Small intestine (tissue), 7 donors: Measurements from ENCODE around the gene FNIP1. TPM values are rescaled to one million over a fixed set of nuclear protein-coding genes. Genes with fewer than 3 reads are reported as not detected.
A peak's percentile ranks its signal among the peaks of the same experiment; 100 is the strongest.

ENCODE experiments used
- DNase-seq, 2 donors: peaks; one replicate each; pipeline versions ENCODE4 v3.0.0 to v3.0.0-alpha.2; 2013
- FAIRE-seq: peaks from 2 replicates; lab custom pipeline; 2012; peaks lifted over from hg19 to GRCh38; lab: Jason Lieb, UNC
- H3K27ac ChIP-seq, 3 donors: one replicate each; pipeline ENCODE4 v1.5.1; 2013; ENCODE audit warnings: low read length in 2 of 3, mild to moderate bottlenecking in 2 of 3, control low read depth in 1 of 3, inconsistent platforms in 1 of 3, low read depth in 1 of 3, moderate library complexity in 1 of 3
- H3K27me3 ChIP-seq, 3 donors: one replicate each; pipeline ENCODE4 v1.6.1; 2013; ENCODE audit warnings: low read length in 3 of 3, inconsistent platforms in 1 of 3; ENCODE audit not compliant: control insufficient read depth in 3 of 3, insufficient read depth in 3 of 3
- H3K36me3 ChIP-seq, 3 donors: one replicate each; pipeline ENCODE4 v1.6.1; 2013; ENCODE audit warnings: low read length in 3 of 3, inconsistent platforms in 1 of 3, low read depth in 1 of 3, mild to moderate bottlenecking in 1 of 3, moderate library complexity in 1 of 3; ENCODE audit not compliant: control insufficient read depth in 3 of 3, insufficient read depth in 2 of 3
- H3K4me1 ChIP-seq, 3 donors: one replicate each; pipeline ENCODE4 v1.6.1; 2013; ENCODE audit warnings: low read length in 2 of 3, inconsistent platforms in 1 of 3, low read depth in 1 of 3, mild to moderate bottlenecking in 1 of 3, moderate library complexity in 1 of 3; ENCODE audit not compliant: control insufficient read depth in 3 of 3, insufficient read depth in 2 of 3
- H3K4me3 ChIP-seq, 3 donors: one replicate each; pipeline ENCODE4 v1.5.1; 2013; ENCODE audit warnings: low read length in 3 of 3, control low read depth in 1 of 3, inconsistent platforms in 1 of 3, low read depth in 1 of 3, mild to moderate bottlenecking in 1 of 3, moderate library complexity in 1 of 3
- H3K9me3 ChIP-seq, 2 donors: one replicate each; pipeline ENCODE4 v1.6.1; 2013; ENCODE audit warnings: low read depth in 1 of 2, low read length in 1 of 2; ENCODE audit not compliant: control insufficient read depth in 2 of 2, insufficient read depth in 1 of 2
- WGBS, 3 donors: extraction: QIAGEN DNeasy Blood & Tissue Kit; methylation state at CpG; one replicate each; pipeline ENCODE4 v1.1.7; 2013; 5-methylcytosine and 5-hydroxymethylcytosine counted together
- polyA plus RNA-seq, 4 donors: library from polyadenylated mRNA; stranded (reverse) in 3 of 4; unstranded in 1 of 4; fragments of 200-250 nt in 3 of 4; fragments of 120-200 nt in 1 of 4; gene quantifications; one replicate each; pipeline versions ENCODE4 v1.2.1 to v1.2.3, GENCODE V29; 2013
- donor health status: healthy with polysubstance abuse.
- donor health status: control.
- donor health status: control.
- donor health status: Bipolar disorder and iron deficiency.
- donor health status: healthy.

Gene FNIP1
- polyA plus RNA-seq, 4 donors: 4.7 to 21.9 (median 5.7) TPM

- no peak for DNase-seq
- no peak overlapping the region for H3K4me3 ChIP-seq
- H3K36me3 ChIP-seq: no peaks in the 10 kb centered on the region
- H3K9me3 ChIP-seq: no peaks in the 10 kb centered on the region
- H3K4me1 ChIP-seq: peaks cover 0 to 4% (median 0%) of the 10 kb centered on the region in 3 donors
- FAIRE-seq: no peak
- no peaks in the 10 kb centered on the region for H3K27me3 ChIP-seq
- WGBS, 3 donors: 73 to 85% (median 79%) methylated on average over 2 of the region's 2 CpGs
- H3K27ac ChIP-seq: no peak overlapping the region
Measured at GRCh38 chr5:131818001-131818724, 21.3 kb upstream of the FNIP1 start.

DNA sequence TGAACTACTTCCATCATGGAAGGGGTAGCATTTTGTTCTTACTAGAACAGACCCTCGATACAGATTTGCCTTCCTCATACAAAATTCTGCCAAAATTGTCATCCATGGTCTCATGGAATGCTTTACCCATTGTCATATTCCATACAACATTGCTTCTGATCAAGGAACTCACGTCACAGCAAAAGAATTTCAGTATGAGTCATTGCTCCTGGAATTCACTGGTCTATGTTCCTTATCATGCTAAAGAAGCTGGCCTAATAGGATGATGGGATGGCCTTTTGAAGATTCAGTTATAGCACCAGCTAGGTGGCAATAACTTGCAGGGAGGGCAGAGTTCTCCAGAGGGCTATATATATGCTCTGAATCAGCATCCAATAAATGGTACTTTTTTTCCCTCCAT is 18.2 kb upstream of the FNIP1 start:
- Histone ChIP-seq H3K27me3 (no peaks in the 10 kb centered on the region), H3K4me1 (peaks cover 0 to 8% (median 0%) of the 10 kb centered on the region in 3 donors), H3K36me3 (no peaks in the 10 kb centered on the region), H3K4me3 (no peak overlapping the region), H3K9me3 (no peaks in the 10 kb centered on the region), H3K27ac (no peak overlapping the region)
- 44 to 63% (median 48%) methylated on average over 2 of the region's 2 CpGs for WGBS, 3 donors
- FAIRE-seq (no peak), DNase-seq (peak; percentile 55 to 72)

GRCh38 chr5:131812371-131813160 is 15.7 kb upstream of the FNIP1 start:
- 81 to 87% (median 81%) methylated on average over 4 of the region's 4 CpGs for WGBS, 3 donors
- Histone ChIP-seq H3K9me3 (no peaks in the 10 kb centered on the region), H3K4me3 (no peak overlapping the region), H3K27ac (no peak overlapping the region), H3K27me3 (no peaks in the 10 kb centered on the region), H3K4me1 (peaks cover 0 to 8% (median 0%) of the 10 kb centered on the region in 3 donors), H3K36me3 (no peaks in the 10 kb centered on the region)
- no peak for FAIRE-seq
- no peak for DNase-seq

GRCh38 chr5:131810510-131811249 is 13.9 kb upstream of the FNIP1 start:
- no peaks in the 10 kb centered on the region for H3K9me3 ChIP-seq
- peaks cover 0 to 8% (median 0%) of the 10 kb centered on the region in 3 donors for H3K4me1 ChIP-seq
- H3K4me3 ChIP-seq: no peak overlapping the region
- FAIRE-seq: no peak
- H3K36me3 ChIP-seq: no peaks in the 10 kb centered on the region
- DNase-seq: peak in 1 of 2 donors; percentile 11
- H3K27me3 ChIP-seq: no peaks in the 10 kb centered on the region
- 9 to 15% (median 10%) methylated on average over 3 of the region's 3 CpGs for WGBS, 3 donors
- H3K27ac ChIP-seq: no peak overlapping the region

- Histone ChIP-seq H3K9me3 (no peaks in the 10 kb centered on the region), H3K36me3 (peaks cover 0 to 4% (median 0%) of the 10 kb centered on the region in 3 donors), H3K27me3 (no peaks in the 10 kb centered on the region), H3K4me3 (peak overlapping the region; percentile 92 to 98 (median 93)), H3K27ac (peak overlapping the region; percentile 94 to 99 (median 96)), H3K4me1 (peaks cover 0 to 5% (median 3%) of the 10 kb centered on the region in 3 donors)
- DNase-seq: peak; percentile 76 to 80
- WGBS, 3 donors: 0 to 1% (median 1%) methylated on average over 40 to 56 of the region's 56 CpGs
- no peak for FAIRE-seq
Measured at GRCh38 chr5:131795879-131796792, 681 bp downstream of the FNIP1 start.

DNA sequence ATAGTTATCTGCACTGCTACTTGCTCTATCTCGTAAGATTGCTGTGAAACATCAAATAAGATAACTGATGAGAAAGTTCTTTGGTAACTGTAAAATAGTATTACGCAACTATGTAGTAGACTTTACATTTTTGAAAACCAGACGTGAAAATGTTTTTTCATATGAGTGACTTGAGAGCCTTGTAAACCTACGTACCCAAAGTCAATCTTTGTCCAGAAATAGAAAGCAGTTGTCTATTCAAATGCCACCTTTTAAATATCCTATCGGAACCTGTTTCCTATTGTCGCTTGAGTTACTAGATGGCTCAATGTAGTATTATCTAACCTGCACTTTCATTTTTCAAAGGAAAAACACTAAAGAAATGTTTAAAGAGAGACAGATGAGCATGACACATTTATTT is 1.6 kb downstream of the FNIP1 start:
- Histone ChIP-seq H3K27me3 (no peaks in the 10 kb centered on the region), H3K4me1 (peaks cover 0 to 5% (median 3%) of the 10 kb centered on the region in 3 donors), H3K9me3 (no peaks in the 10 kb centered on the region), H3K36me3 (peaks cover 0 to 4% (median 0%) of the 10 kb centered on the region in 3 donors), H3K27ac (peak overlapping the region in 1 of 3 donors; percentile 99), H3K4me3 (peak overlapping the region in 2 of 3 donors; percentile 92 to 98)
- peak; percentile 24 to 38 for DNase-seq
- WGBS, 3 donors: 19 to 40% (median 36%) methylated on average over 6 of the region's 6 CpGs
- FAIRE-seq: no peak

GRCh38 chr5:131794586-131794985 is 2.2 kb downstream of the FNIP1 start:
- H3K4me1 ChIP-seq: peaks cover 0 to 6% (median 3%) of the 10 kb centered on the region in 3 donors
- 69 to 78% (median 72%) methylated on average over 4 of the region's 4 CpGs for WGBS, 3 donors
- no peaks in the 10 kb centered on the region for H3K9me3 ChIP-seq
- no peak for FAIRE-seq
- H3K4me3 ChIP-seq: peak overlapping the region in 1 of 3 donors; percentile 7
- H3K27me3 ChIP-seq: no peaks in the 10 kb centered on the region
- peaks cover 0 to 4% (median 0%) of the 10 kb centered on the region in 3 donors for H3K36me3 ChIP-seq
- no peak for DNase-seq
- no peak overlapping the region for H3K27ac ChIP-seq
